Endothelial cell of umbilical vein (primary cell): Measurements from ENCODE around the gene MED15. TPM values are rescaled to one million over a fixed set of nuclear protein-coding genes. Genes with fewer than 3 reads are reported as not detected.

Source experiments
- BruUV-seq: library from RNA; stranded (reverse); fragments of 400-500 nt; replicated peaks from 2 replicates; lab custom pipeline; 2021; lab: Mats Ljungman, UMichigan
- CTCF ChIA-PET: fragments of 300-600, 350-600 bp; sonication (Branson Sonifier 250); formaldehyde crosslinking; loops from one replicate; lab custom pipeline; 2021; ENCODE audit warnings: antibody characterized with exemption, inconsistent platforms; lab: Charles Lee
- POLR2A ChIA-PET: fragments of 300-600, 350-600 bp; sonication (Branson Sonifier 250); formaldehyde crosslinking; loops from one replicate; lab custom pipeline; 2021; ENCODE audit warnings: antibody characterized with exemption, inconsistent platforms; lab: Charles Lee
- DNase-seq: peaks from one replicate; pipeline ENCODE4 v3.0.0-alpha.2; 2011; ENCODE audit warnings: low read depth, low spot score
- FAIRE-seq: peaks from 2 replicates; lab custom pipeline; 2011; peaks lifted over from hg19 to GRCh38; lab: Jason Lieb, UNC
- H2AFZ ChIP-seq: 2 replicates; pipeline ENCODE4 v1.6.0; 2012; ENCODE audit warnings: low read depth, low read length, control low read depth, inconsistent platforms
- H3K27ac ChIP-seq: 2 replicates; pipeline ENCODE4 v1.5.1; 2011; ENCODE audit warnings: low read depth, mild to moderate bottlenecking, control low read depth, low read length, moderate library complexity; ENCODE audit not compliant: insufficient read depth
- H3K27me3 ChIP-seq, 2 experiments: 2 replicates each; pipeline versions ENCODE4 v1.6.0 to v1.6.1; 2011; ENCODE audit warnings: low read length in 2 of 2, mixed read lengths in 1 of 2; ENCODE audit not compliant: control insufficient read depth in 2 of 2, insufficient read depth in 2 of 2
- H3K36me3 ChIP-seq, 2 experiments: 2 replicates in 1 of 2; 3 replicates in 1 of 2; pipeline ENCODE4 v1.5.1; 2011; ENCODE audit warnings: low read length in 2 of 2, mild to moderate bottlenecking in 1 of 2, moderate library complexity in 1 of 2; ENCODE audit not compliant: control insufficient read depth in 2 of 2, insufficient read depth in 2 of 2; ENCODE audit errors: extremely low read depth in 1 of 2
- H3K4me1 ChIP-seq: 3 replicates; pipeline ENCODE4 v1.5.1; 2011; ENCODE audit warnings: mild to moderate bottlenecking, low read length; ENCODE audit not compliant: control insufficient read depth, insufficient read depth; ENCODE audit errors: extremely low read depth
- H3K4me2 ChIP-seq: 2 replicates; pipeline ENCODE4 v1.6.1; 2011; ENCODE audit warnings: low read length, control low read depth, mixed read lengths; ENCODE audit not compliant: insufficient read depth
- H3K4me3 ChIP-seq, 3 experiments: fragments of 200-600 bp in 1 of 3; sonication (generic), shearing (Covaris generic) in 1 of 3; replicated peaks in 1 of 3; 2 replicates each; pipeline ENCODE4 v1.5.1; 2011 to 2016; ENCODE audit warnings: control low read depth in 3 of 3, low read length in 3 of 3, mild to moderate bottlenecking in 2 of 3, inconsistent platforms in 1 of 3, low read depth in 1 of 3, moderate library complexity in 1 of 3; ENCODE audit not compliant: insufficient read depth in 1 of 3
- H3K79me2 ChIP-seq: 2 replicates; pipeline ENCODE4 v1.6.0; 2012; ENCODE audit warnings: low read length, inconsistent platforms; ENCODE audit not compliant: control insufficient read depth, insufficient read depth
- H3K9ac ChIP-seq: replicated peaks from 2 replicates; pipeline ENCODE3; 2011; ENCODE audit warnings: low read length, control low read depth; ENCODE audit not compliant: insufficient read depth; ENCODE audit errors: extremely low read depth
- H3K9me1 ChIP-seq: replicated peaks from 3 replicates; pipeline ENCODE4 v1.6.0; 2011; ENCODE audit warnings: mild to moderate bottlenecking, low read length; ENCODE audit not compliant: control insufficient read depth, insufficient read depth; ENCODE audit errors: extremely low read depth
- H3K9me3 ChIP-seq: replicated peaks from 2 replicates; pipeline ENCODE4 v1.5.1; 2012; ENCODE audit warnings: low read length, inconsistent platforms; ENCODE audit not compliant: control insufficient read depth, insufficient read depth
- H4K20me1 ChIP-seq: replicated peaks from 2 replicates; pipeline ENCODE3; 2011; ENCODE audit warnings: mild to moderate bottlenecking, low read length; ENCODE audit not compliant: control insufficient read depth, insufficient read depth; ENCODE audit errors: extremely low read depth
- EZH2 ChIP-seq: IDR thresholded peaks from 2 replicates; pipeline ENCODE4 v1.6.1; 2012; ENCODE audit warnings: borderline replicate concordance, low read depth, mild to moderate bottlenecking, moderate library complexity, low read length, inconsistent platforms; ENCODE audit not compliant: severe bottlenecking
- FOS ChIP-seq: IDR thresholded peaks from 2 replicates; pipeline ENCODE4 v1.6.1; 2011; ENCODE audit warnings: mild to moderate bottlenecking, low read length, moderate library complexity, borderline replicate concordance; ENCODE audit not compliant: insufficient read depth
- GATA2 ChIP-seq: IDR thresholded peaks from 2 replicates; pipeline ENCODE4 v1.7.0; 2011; ENCODE audit warnings: low read depth, mild to moderate bottlenecking, moderate library complexity, mixed read lengths, low read length; ENCODE audit not compliant: insufficient read length, insufficient read depth
- JUN ChIP-seq: IDR thresholded peaks from 2 replicates; pipeline ENCODE4 v1.6.1; 2011; ENCODE audit warnings: borderline replicate concordance, low read depth; ENCODE audit not compliant: insufficient read length, insufficient read depth
- MYC ChIP-seq: IDR thresholded peaks from one replicate; pipeline ENCODE4 v1.6.1; 2011; ENCODE audit warnings: mild to moderate bottlenecking, low read depth, low read length
- POLR2A ChIP-seq: IDR thresholded peaks from 2 replicates; pipeline ENCODE4 v1.6.1; 2012; ENCODE audit warnings: low read depth, mild to moderate bottlenecking, control low read depth, low read length
- POLR2AphosphoS5 ChIP-seq: IDR thresholded peaks from 2 replicates; pipeline ENCODE4 v1.6.1; 2012; ENCODE audit warnings: low read depth, mild to moderate bottlenecking, control low read depth, low read length, moderate library complexity; ENCODE audit not compliant: insufficient read depth
- dilution Hi-C: fragments of 300-500 bp; cut with MboI; formaldehyde crosslinking; loops from one replicate; pipeline ENCODE4 v1.15.0; 2019; ENCODE audit warnings: low sequenced_read_pairs; ENCODE audit not compliant: extremely low pct_ligation_motif_present
- intact Hi-C: fragments of 100-400 bp; cut with micrococcal nuclease; formaldehyde crosslinking; loops from one replicate; pipeline ENCODE4 v1.10.0; 2022
- polyA plus RNA-seq, 4 experiments: library from polyadenylated mRNA; depleted of rRNA in 3 of 4; stranded (reverse) in 3 of 4; unstranded in 1 of 4; fragments of >200 nt; gene quantifications; 2 replicates each; pipeline versions ENCODE4 v1.2.1 to v1.2.3, GENCODE V29; 2011 to 2012; ENCODE audit warnings: missing spikeins in 1 of 4
- total RNA-seq: library from RNA; stranded (reverse); gene quantifications from 2 replicates; pipeline ENCODE4 v1.2.3, GENCODE V29; 2021
- TF ChIP-seq, protein P1 (sequence below), 2 donors: IDR thresholded peaks; 1 replicate in 1 of 2; 2 replicates in 1 of 2; pipeline ENCODE4 v1.5.1; 2011; ENCODE audit warnings: low read length in 2 of 2, mild to moderate bottlenecking in 2 of 2, moderate library complexity in 2 of 2, control low read depth in 1 of 2, inconsistent platforms in 1 of 2, low read depth in 1 of 2; ENCODE audit not compliant: insufficient read depth in 1 of 2; ENCODE audit errors: extremely low read depth in 1 of 2
- TF ChIP-seq, protein P2 (sequence below): IDR thresholded peaks from 2 replicates; pipeline ENCODE4 v1.6.1; 2011; ENCODE audit not compliant: insufficient read depth, insufficient read length

The MED15 gene
- total and polyA plus RNA-seq, 2 donors (not counting 3 experiments of a cell fraction or from before 2014, with no cell fraction given): 68.1 to 138 TPM

DNA sequence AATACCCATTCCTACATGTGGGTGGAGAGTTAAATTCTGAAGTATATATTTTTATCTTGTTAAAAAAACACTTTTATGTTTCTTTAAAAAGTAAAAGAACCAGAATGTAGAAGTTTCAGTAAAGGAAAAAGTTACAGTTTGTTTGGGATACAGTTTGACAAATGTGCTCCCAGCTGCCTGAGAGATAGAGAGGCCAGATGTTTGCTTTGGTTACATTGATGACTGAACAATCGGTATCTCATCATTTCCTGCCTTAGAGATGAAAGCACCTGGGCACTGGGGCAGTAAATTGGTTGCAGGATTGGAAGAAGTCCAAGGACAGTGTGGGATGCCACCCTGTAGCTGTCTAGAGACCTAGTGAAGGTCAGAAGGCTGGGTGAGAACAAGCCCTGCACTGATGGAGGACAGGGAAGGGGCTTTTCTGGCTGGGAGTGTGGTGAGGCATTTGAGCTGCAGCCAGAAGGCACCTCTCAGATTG, 16.6 kb downstream of the MED15 start:
- Histone ChIP-seq H3K79me2 (peaks cover 91% of the 10 kb centered on the region), H3K4me2 (no peak overlapping the region), H3K4me3 (no peak overlapping the region), H3K27ac (peak overlapping the region; percentile 40), H3K9ac (no peak overlapping the region), H3K9me3 (no peaks in the 10 kb centered on the region), H3K9me1 (no peaks in the 10 kb centered on the region), H3K27me3 (no peaks in the 10 kb centered on the region), H3K4me1 (peaks cover 54% of the 10 kb centered on the region), H2AFZ (no peak overlapping the region), H4K20me1 (peaks cover 3% of the 10 kb centered on the region), H3K36me3 (peaks cover 8 to 9% of the 10 kb centered on the region in 2 experiments)
- BruUV-seq: no TSS peak
- CTCF ChIA-PET: interaction anchor here (0.8 to 2.1 kb wide), 6 partner anchors 9 to 106 kb away, joined by 3 to 6 read pairs (median 3); no protein-coding TSS in a partner anchor
- DNase-seq (no peak), FAIRE-seq (no peak)
- dilution Hi-C loops: no loop called here
- POLR2A ChIA-PET: no interaction called here
- no peak for TF ChIP-seq EZH2
- TF ChIP-seq GATA2: no peak
- TF ChIP-seq, protein P1, sequence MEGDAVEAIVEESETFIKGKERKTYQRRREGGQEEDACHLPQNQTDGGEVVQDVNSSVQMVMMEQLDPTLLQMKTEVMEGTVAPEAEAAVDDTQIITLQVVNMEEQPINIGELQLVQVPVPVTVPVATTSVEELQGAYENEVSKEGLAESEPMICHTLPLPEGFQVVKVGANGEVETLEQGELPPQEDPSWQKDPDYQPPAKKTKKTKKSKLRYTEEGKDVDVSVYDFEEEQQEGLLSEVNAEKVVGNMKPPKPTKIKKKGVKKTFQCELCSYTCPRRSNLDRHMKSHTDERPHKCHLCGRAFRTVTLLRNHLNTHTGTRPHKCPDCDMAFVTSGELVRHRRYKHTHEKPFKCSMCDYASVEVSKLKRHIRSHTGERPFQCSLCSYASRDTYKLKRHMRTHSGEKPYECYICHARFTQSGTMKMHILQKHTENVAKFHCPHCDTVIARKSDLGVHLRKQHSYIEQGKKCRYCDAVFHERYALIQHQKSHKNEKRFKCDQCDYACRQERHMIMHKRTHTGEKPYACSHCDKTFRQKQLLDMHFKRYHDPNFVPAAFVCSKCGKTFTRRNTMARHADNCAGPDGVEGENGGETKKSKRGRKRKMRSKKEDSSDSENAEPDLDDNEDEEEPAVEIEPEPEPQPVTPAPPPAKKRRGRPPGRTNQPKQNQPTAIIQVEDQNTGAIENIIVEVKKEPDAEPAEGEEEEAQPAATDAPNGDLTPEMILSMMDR (IDR thresholded peaks at IDR 0.05; ENCODE audit: extremely low read depth in 1 of 2, insufficient read depth in 1 of 2, low read depth in 1 of 2, low read length in 2 of 2): no peak
- TF ChIP-seq FOS: no peak
- no peak for TF ChIP-seq JUN
- no peak for TF ChIP-seq POLR2A
- TF ChIP-seq, protein P2, sequence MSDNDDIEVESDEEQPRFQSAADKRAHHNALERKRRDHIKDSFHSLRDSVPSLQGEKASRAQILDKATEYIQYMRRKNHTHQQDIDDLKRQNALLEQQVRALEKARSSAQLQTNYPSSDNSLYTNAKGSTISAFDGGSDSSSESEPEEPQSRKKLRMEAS: no peak
- no peak for TF ChIP-seq POLR2AphosphoS5
- TF ChIP-seq MYC: no peak
- intact Hi-C loops: no loop called here
